ENCODE measurements around the gene KCTD16.
A peak's percentile ranks its signal among the peaks of the same experiment; 100 is the strongest.

Gene KCTD16

GRCh38 chr5:144436007-144436406, 265.3 kb downstream of the KCTD16 start:
- H3K36me3 Mint-ChIP-seq (ENCODE audit: low read depth), result no peaks in the 10 kb centered on the region

DNA sequence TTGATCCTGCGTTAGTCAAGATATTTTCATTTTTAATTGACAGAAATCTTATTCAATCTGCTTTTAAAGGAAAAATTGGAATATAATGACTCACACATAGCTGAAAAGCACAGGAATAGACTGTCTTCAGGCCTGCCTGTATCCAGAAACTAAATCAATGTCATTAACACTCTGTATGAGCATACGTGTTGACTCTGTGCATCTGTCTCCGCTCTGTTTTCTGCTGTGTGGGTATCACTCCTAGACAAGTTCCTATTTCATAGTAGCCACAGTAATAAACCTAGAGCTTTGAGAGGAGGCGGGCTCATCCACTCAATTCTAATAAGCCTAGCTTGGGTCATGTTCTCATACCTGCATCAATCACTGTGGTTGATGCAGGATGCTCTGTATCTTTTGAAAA, 267.6 kb downstream of the KCTD16 start:
- H3K27me3 Mint-ChIP-seq (ENCODE audit: low read depth, poor library complexity), result peaks cover 8% of the 10 kb centered on the region
- no peak overlapping the region for H3K27ac Mint-ChIP-seq
- TF ChIP-seq, protein P1, sequence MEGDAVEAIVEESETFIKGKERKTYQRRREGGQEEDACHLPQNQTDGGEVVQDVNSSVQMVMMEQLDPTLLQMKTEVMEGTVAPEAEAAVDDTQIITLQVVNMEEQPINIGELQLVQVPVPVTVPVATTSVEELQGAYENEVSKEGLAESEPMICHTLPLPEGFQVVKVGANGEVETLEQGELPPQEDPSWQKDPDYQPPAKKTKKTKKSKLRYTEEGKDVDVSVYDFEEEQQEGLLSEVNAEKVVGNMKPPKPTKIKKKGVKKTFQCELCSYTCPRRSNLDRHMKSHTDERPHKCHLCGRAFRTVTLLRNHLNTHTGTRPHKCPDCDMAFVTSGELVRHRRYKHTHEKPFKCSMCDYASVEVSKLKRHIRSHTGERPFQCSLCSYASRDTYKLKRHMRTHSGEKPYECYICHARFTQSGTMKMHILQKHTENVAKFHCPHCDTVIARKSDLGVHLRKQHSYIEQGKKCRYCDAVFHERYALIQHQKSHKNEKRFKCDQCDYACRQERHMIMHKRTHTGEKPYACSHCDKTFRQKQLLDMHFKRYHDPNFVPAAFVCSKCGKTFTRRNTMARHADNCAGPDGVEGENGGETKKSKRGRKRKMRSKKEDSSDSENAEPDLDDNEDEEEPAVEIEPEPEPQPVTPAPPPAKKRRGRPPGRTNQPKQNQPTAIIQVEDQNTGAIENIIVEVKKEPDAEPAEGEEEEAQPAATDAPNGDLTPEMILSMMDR (IDR thresholded peaks at IDR 0.05), result no peak
- H3K9me3 Mint-ChIP-seq, result peaks cover 12% of the 10 kb centered on the region
- peaks cover 27% of the 10 kb centered on the region for H3K4me1 Mint-ChIP-seq
- no peak for DNase-seq
- no peak overlapping the region for H3K4me3 Mint-ChIP-seq
- peaks cover 8% of the 10 kb centered on the region for H3K36me3 Mint-ChIP-seq (ENCODE audit: low read depth)

More at GRCh38 chr5:144436007-144436406, 265.3 kb downstream of the KCTD16 start:
- no peak for DNase-seq
- H3K27ac Mint-ChIP-seq, result peak overlapping the region; percentile 11
- H3K4me3 Mint-ChIP-seq, result no peak overlapping the region
- peaks cover 18% of the 10 kb centered on the region for H3K4me1 Mint-ChIP-seq
- H3K9me3 Mint-ChIP-seq, result peaks cover 3% of the 10 kb centered on the region
- H3K27me3 Mint-ChIP-seq (ENCODE audit: low read depth, poor library complexity), result peaks cover 8% of the 10 kb centered on the region
- TF ChIP-seq, protein P1 (IDR thresholded peaks at IDR 0.05), result no peak

- peaks cover 10% of the 10 kb centered on the region for H3K4me1 Mint-ChIP-seq
- no peak overlapping the region for H3K27ac Mint-ChIP-seq
- H3K36me3 Mint-ChIP-seq (ENCODE audit: low read depth), result no peaks in the 10 kb centered on the region
- no peak overlapping the region for H3K4me3 Mint-ChIP-seq
- no peak for DNase-seq
- H3K9me3 Mint-ChIP-seq, result no peaks in the 10 kb centered on the region
- no peaks in the 10 kb centered on the region for H3K27me3 Mint-ChIP-seq (ENCODE audit: low read depth, poor library complexity)
- TF ChIP-seq, protein P1 (IDR thresholded peaks at IDR 0.05), result no peak
Observed at GRCh38 chr5:144448457-144448856, 277.8 kb downstream of the KCTD16 start.

GRCh38 chr5:144451187-144451973, 280.7 kb downstream of the KCTD16 start:
- Mint-ChIP-seq H3K4me3 (no peak overlapping the region), H3K27me3 (ENCODE audit: low read depth, poor library complexity) (no peaks in the 10 kb centered on the region), H3K4me1 (peaks cover 14% of the 10 kb centered on the region), H3K9me3 (no peaks in the 10 kb centered on the region), H3K27ac (no peak overlapping the region), H3K36me3 (ENCODE audit: low read depth) (no peaks in the 10 kb centered on the region)
- DNase-seq, result no peak
- TF ChIP-seq, protein P1 (IDR thresholded peaks at IDR 0.05), result no peak

- H3K4me3 Mint-ChIP-seq, result no peak overlapping the region
- no peak for DNase-seq
- TF ChIP-seq, protein P1 (IDR thresholded peaks at IDR 0.05), result no peak
- H3K4me1 Mint-ChIP-seq, result peaks cover 25% of the 10 kb centered on the region
- H3K9me3 Mint-ChIP-seq, result no peaks in the 10 kb centered on the region
- H3K27me3 Mint-ChIP-seq (ENCODE audit: low read depth, poor library complexity), result no peaks in the 10 kb centered on the region
- H3K36me3 Mint-ChIP-seq (ENCODE audit: low read depth), result no peaks in the 10 kb centered on the region
- H3K27ac Mint-ChIP-seq, result no peak overlapping the region
Observed at GRCh38 chr5:144453753-144454152, 283.1 kb downstream of the KCTD16 start.

DNA sequence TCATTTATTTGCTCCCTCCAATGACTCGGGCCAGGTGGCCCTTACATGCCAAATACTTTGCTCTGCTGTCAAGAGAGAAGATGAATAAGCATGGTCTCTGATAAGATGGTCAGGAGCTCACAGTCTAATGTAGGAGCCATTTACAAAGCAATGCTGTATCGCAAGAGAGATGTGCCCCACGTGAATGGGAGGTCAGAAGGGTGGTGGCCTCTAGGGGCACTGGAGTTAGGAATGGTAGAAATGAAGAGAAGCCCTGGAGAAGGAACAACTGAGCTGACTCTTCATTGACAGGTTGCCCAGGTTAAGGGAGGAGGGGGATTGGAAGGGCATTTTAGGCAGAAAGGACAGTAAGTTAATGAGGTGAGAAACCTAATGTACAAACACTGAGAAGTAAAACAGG, 286.5 kb downstream of the KCTD16 start:
- TF ChIP-seq, protein P1 (IDR thresholded peaks at IDR 0.05), result no peak
- Mint-ChIP-seq H3K27ac (peak overlapping the region; percentile 32), H3K4me3 (no peak overlapping the region), H3K27me3 (ENCODE audit: low read depth, poor library complexity) (peaks cover 3% of the 10 kb centered on the region), H3K4me1 (peaks cover 46% of the 10 kb centered on the region), H3K36me3 (ENCODE audit: low read depth) (no peaks in the 10 kb centered on the region), H3K9me3 (no peaks in the 10 kb centered on the region)
- DNase-seq, result no peak

Data from nephron progenitor cell (in vitro differentiated cells).